GM12878 (cell line): ENCODE data around the gene EPHA7. TPM values are rescaled to one million over a fixed set of nuclear protein-coding genes. Genes with fewer than 3 reads are reported as not detected.

Experiments used
- ATAC-seq: fragments of 200-7000 bp; cut with Tn5 transposase; 3 replicates; pipeline ENCODE4 v1.9.1; 2020; ENCODE audit warnings: mild to moderate bottlenecking, moderate library complexity
- BruUV-seq: library from RNA; stranded (reverse); fragments of 400-500 nt; replicated peaks from 2 replicates; lab custom pipeline; 2021; lab: Mats Ljungman, UMichigan
- CTCF ChIA-PET: fragments of 300-600 bp; sonication (Branson Sonifier 250); formaldehyde crosslinking; extraction: SDS; loops from one replicate; lab custom pipeline; 2021; ENCODE audit warnings: inconsistent platforms; lab: Yijun Ruan, JAX
- POLR2A ChIA-PET: fragments of 350-600 bp; formaldehyde crosslinking; extraction: SDS; loops from one replicate; lab custom pipeline; 2021; ENCODE audit warnings: inconsistent platforms; lab: Charles Lee
- RAD21 ChIA-PET: fragments of 300-600 bp; sonication (Branson Sonifier 250); formaldehyde crosslinking; loops from one replicate; lab custom pipeline; 2023; ENCODE audit warnings: antibody characterized with exemption; ENCODE audit not compliant: unreplicated experiment; lab: Charles Lee
- SMC1A ChIA-PET: fragments of 300-600 bp; sonication (Branson Sonifier 250); formaldehyde crosslinking; loops from one replicate; lab custom pipeline; 2023; ENCODE audit not compliant: unreplicated experiment, uncharacterized antibody; lab: Charles Lee
- DNase-seq: peaks from one replicate; pipeline ENCODE4 v3.0.0-alpha.2; 2011; ENCODE audit warnings: low read depth, low spot score
- FAIRE-seq: peaks from 3 replicates; lab custom pipeline; 2011; peaks lifted over from hg19 to GRCh38; lab: Jason Lieb, UNC
- H2AFZ ChIP-seq: 2 replicates; pipeline ENCODE4 v1.6.0; 2011; ENCODE audit warnings: low read depth, low read length, control low read depth; ENCODE audit not compliant: control insufficient read depth
- H3K27ac ChIP-seq: 2 replicates; pipeline ENCODE4 v1.5.1; 2011; ENCODE audit warnings: control low read depth; ENCODE audit not compliant: control insufficient read depth, insufficient read depth
- H3K27me3 ChIP-seq, 2 experiments: replicated peaks in 1 of 2; 2 replicates each; pipeline versions ENCODE4 v1.6.0 to v1.6.1; 2011; ENCODE audit warnings: low read length in 1 of 2; ENCODE audit not compliant: control insufficient read depth in 2 of 2, insufficient read depth in 2 of 2
- H3K36me3 ChIP-seq, 2 experiments: 2 replicates each; pipeline ENCODE4 v1.5.1; 2011; ENCODE audit warnings: low read length in 1 of 2; ENCODE audit not compliant: control insufficient read depth in 2 of 2, insufficient read depth in 2 of 2
- H3K4me1 ChIP-seq: 2 replicates; pipeline ENCODE4 v1.6.1; 2011; ENCODE audit warnings: mild to moderate bottlenecking, low read length, moderate library complexity, mixed read lengths; ENCODE audit not compliant: control insufficient read depth, insufficient read depth
- H3K4me2 ChIP-seq: 2 replicates; pipeline ENCODE4 v1.6.0; 2011; ENCODE audit warnings: control low read depth; ENCODE audit not compliant: control insufficient read depth, insufficient read depth
- H3K4me3 ChIP-seq: fragments of 200-600 bp; sonication (generic); 2 replicates; pipeline ENCODE4 v1.5.1; 2016
- H3K79me2 ChIP-seq: 2 replicates; pipeline ENCODE4 v1.6.0; 2011; ENCODE audit warnings: low read length; ENCODE audit not compliant: control insufficient read depth, insufficient read depth
- H3K9ac ChIP-seq: 2 replicates; pipeline ENCODE4 v1.8.0; 2011; ENCODE audit warnings: low read length, control low read depth, mixed read lengths; ENCODE audit not compliant: control insufficient read depth, insufficient read depth
- H3K9me3 ChIP-seq: replicated peaks from 3 replicates; pipeline ENCODE4 v1.5.1; 2011; ENCODE audit warnings: mild to moderate bottlenecking, low read length; ENCODE audit not compliant: control insufficient read depth, insufficient read depth
- H4K20me1 ChIP-seq: 2 replicates; pipeline ENCODE4 v1.6.0; 2011; ENCODE audit not compliant: control insufficient read depth, insufficient read depth
- BRCA1 ChIP-seq: IDR thresholded peaks from 2 replicates; pipeline ENCODE4 v1.6.1; 2011; ENCODE audit warnings: low read depth, low read length, improper control_type of control experiment
- CHD1 ChIP-seq: IDR thresholded peaks from 2 replicates; pipeline ENCODE4 v1.6.1; 2012; ENCODE audit warnings: low read depth, low read length, improper control_type of control experiment
- HDAC6 ChIP-seq: fragments of 200-600 bp; sonication (generic); IDR thresholded peaks from one replicate; pipeline ENCODE4 v1.8.0; 2017; ENCODE audit warnings: antibody characterized with exemption; ENCODE audit not compliant: unreplicated experiment
- IRF4 ChIP-seq: IDR thresholded peaks from 2 replicates; pipeline ENCODE4 v1.6.1; 2011; ENCODE audit warnings: low read depth, low read length
- JUNB ChIP-seq: IDR thresholded peaks from 2 replicates; pipeline ENCODE4 v1.6.1; 2016; ENCODE audit warnings: antibody characterized with exemption, mild to moderate bottlenecking
- MYC ChIP-seq: IDR thresholded peaks from 2 replicates; pipeline ENCODE4 v1.6.1; 2011; ENCODE audit warnings: mild to moderate bottlenecking, low read length, moderate library complexity, inconsistent platforms; ENCODE audit not compliant: insufficient read depth, insufficient replicate concordance, insufficient read length, severe bottlenecking
- NBN ChIP-seq: fragments of 450-650 bp; IDR thresholded peaks from 2 replicates; pipeline ENCODE4 v1.6.1; 2016
- NR2C1 ChIP-seq: fragments of 450-650 bp; IDR thresholded peaks from 2 replicates; pipeline ENCODE4 v1.6.1; 2017; ENCODE audit warnings: antibody characterized with exemption, mild to moderate bottlenecking, moderate library complexity
- NR2C2 ChIP-seq: IDR thresholded peaks from 2 replicates; pipeline ENCODE4 v1.6.1; 2011; ENCODE audit warnings: borderline replicate concordance, low read depth; ENCODE audit not compliant: control insufficient read depth, insufficient read length
- POLR2AphosphoS2 ChIP-seq: IDR thresholded peaks from 2 replicates; pipeline ENCODE4 v1.6.1; 2011; ENCODE audit warnings: low read depth, mild to moderate bottlenecking, low read length, improper control_type of control experiment, moderate library complexity
- POU2F2 ChIP-seq: IDR thresholded peaks from 3 replicates; pipeline ENCODE4 v1.6.1; 2011; ENCODE audit warnings: low read depth, mild to moderate bottlenecking, low read length, borderline replicate concordance
- RFX5 ChIP-seq: IDR thresholded peaks from 2 replicates; pipeline ENCODE4 v1.6.1; 2011; ENCODE audit warnings: low read depth, low read length, improper control_type of control experiment
- SMAD1 ChIP-seq: fragments of 450-650 bp; IDR thresholded peaks from 2 replicates; pipeline ENCODE4 v1.6.1; 2018; ENCODE audit warnings: mild to moderate bottlenecking, low read depth; ENCODE audit not compliant: partially characterized antibody
- SMC3 ChIP-seq: IDR thresholded peaks from 2 replicates; pipeline ENCODE4 v1.6.1; 2011; ENCODE audit warnings: low read length, improper control_type of control experiment, borderline replicate concordance
- ZBED1 ChIP-seq: IDR thresholded peaks from 2 replicates; pipeline ENCODE4 v1.6.1; 2016; ENCODE audit warnings: borderline replicate concordance
- ZNF274 ChIP-seq: IDR thresholded peaks from one replicate; pipeline ENCODE4 v1.8.0; 2011; ENCODE audit not compliant: insufficient read length, insufficient read depth
- WGBS: methylation state at CpG from one replicate; pipeline ENCODE4 v1.1.6; 2016; ENCODE audit warnings: low lambda C conversion rate; ENCODE audit not compliant: insufficient replicate concordance, insufficient coverage; ENCODE audit errors: missing lambda C conversion rate; 5-methylcytosine and 5-hydroxymethylcytosine counted together
- in situ Hi-C: fragments of 300-500 bp; cut with MboI; formaldehyde crosslinking; loops from 9 replicates; pipeline ENCODE4 v1.14.3; 2018; ENCODE audit warnings: mixed read lengths
- intact Hi-C: fragments of 100-400 bp; cut with micrococcal nuclease; formaldehyde crosslinking; loops from one replicate; pipeline ENCODE4 v1.14.2; 2022; ENCODE audit not compliant: unreplicated experiment
- polyA plus RNA-seq, 11 experiments: library from polyadenylated mRNA; depleted of rRNA in 4 of 11; unstranded in 6 of 11; stranded (reverse) in 5 of 11; fragments of >200 nt; fragmentation: Nextera tagmentation in 4 of 11; fragmentation: Illumina TruSeq in 1 of 11; extraction: Ambion mirVana in 4 of 11; extraction: Trizol in 1 of 11; gene quantifications; 1 replicate in 1 of 11; 2 replicates in 10 of 11; pipeline versions ENCODE4 v1.2.1 to v1.2.3, GENCODE V29; 2011 to 2016; ENCODE audit warnings: inconsistent platforms in 2 of 11, missing spikeins in 2 of 11, low read depth in 1 of 11
- total RNA-seq, 4 experiments: library from RNA; depleted of rRNA in 3 of 4; stranded (reverse); fragments of >200 nt in 3 of 4; fragmentation: Illumina TruSeq in 1 of 4; extraction: Trizol in 1 of 4; gene quantifications; 2 replicates each; pipeline versions ENCODE4 v1.2.1 to v1.2.3, GENCODE V29; 2013 to 2021
- TF ChIP-seq, protein P1 (sequence below): fragments of 450-650 bp; formaldehyde crosslinking; IDR thresholded peaks from 2 replicates; pipeline ENCODE4 v1.4.0; 2020; ENCODE audit warnings: mild to moderate bottlenecking, moderate library complexity
- TF ChIP-seq, protein P2 (sequence below): IDR thresholded peaks from 2 replicates; pipeline ENCODE4 v1.6.1; 2011; ENCODE audit warnings: borderline replicate concordance, low read depth, mild to moderate bottlenecking, moderate library complexity, low read length; ENCODE audit not compliant: insufficient read depth, poor library complexity, severe bottlenecking

EPHA7 gene
- total and polyA plus RNA-seq, 10 of the 15 experiments (the other 5 are each of a cell fraction or from before 2014, with no cell fraction given): not detected

DNA sequence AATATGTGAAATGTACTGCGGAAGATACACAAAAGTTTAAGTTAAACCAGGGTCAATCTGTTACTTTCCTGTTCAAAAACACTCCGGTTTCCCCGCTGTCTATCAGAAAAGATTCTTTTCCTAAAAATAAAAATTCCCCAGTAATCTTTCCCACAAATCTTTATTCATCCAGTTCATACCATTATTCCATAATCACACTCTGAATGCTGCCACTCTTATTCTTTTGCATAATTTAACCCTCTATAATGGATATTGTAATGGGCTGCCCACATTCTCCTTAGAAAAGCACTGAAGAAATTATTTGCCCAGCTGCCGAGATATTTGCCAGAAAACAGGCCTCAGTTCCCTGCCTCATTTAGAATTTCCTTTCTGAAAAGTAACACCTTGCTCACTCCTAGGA, 68.6 kb downstream of the EPHA7 start:
- ChIA-PET SMC1A (no interaction called here), POLR2A (no interaction called here), CTCF (interaction anchor here (0.5 kb wide), 1 partner anchor 30 kb away, joined by 3 read pairs; no protein-coding TSS in a partner anchor), RAD21 (no interaction called here)
- no peaks in the 10 kb centered on the region for H3K27me3 ChIP-seq
- H3K79me2 ChIP-seq: no peaks in the 10 kb centered on the region
- in situ Hi-C loops: no loop called here
- no peak for TF ChIP-seq SMC3
- no peak for TF ChIP-seq NBN
- no peak for TF ChIP-seq POLR2AphosphoS2
- no peak for TF ChIP-seq ZBED1
- TF ChIP-seq, protein P1, sequence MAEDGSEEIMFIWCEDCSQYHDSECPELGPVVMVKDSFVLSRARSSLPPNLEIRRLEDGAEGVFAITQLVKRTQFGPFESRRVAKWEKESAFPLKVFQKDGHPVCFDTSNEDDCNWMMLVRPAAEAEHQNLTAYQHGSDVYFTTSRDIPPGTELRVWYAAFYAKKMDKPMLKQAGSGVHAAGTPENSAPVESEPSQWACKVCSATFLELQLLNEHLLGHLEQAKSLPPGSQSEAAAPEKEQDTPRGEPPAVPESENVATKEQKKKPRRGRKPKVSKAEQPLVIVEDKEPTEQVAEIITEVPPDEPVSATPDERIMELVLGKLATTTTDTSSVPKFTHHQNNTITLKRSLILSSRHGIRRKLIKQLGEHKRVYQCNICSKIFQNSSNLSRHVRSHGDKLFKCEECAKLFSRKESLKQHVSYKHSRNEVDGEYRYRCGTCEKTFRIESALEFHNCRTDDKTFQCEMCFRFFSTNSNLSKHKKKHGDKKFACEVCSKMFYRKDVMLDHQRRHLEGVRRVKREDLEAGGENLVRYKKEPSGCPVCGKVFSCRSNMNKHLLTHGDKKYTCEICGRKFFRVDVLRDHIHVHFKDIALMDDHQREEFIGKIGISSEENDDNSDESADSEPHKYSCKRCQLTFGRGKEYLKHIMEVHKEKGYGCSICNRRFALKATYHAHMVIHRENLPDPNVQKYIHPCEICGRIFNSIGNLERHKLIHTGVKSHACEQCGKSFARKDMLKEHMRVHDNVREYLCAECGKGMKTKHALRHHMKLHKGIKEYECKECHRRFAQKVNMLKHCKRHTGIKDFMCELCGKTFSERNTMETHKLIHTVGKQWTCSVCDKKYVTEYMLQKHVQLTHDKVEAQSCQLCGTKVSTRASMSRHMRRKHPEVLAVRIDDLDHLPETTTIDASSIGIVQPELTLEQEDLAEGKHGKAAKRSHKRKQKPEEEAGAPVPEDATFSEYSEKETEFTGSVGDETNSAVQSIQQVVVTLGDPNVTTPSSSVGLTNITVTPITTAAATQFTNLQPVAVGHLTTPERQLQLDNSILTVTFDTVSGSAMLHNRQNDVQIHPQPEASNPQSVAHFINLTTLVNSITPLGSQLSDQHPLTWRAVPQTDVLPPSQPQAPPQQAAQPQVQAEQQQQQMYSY (CRISPR knock-in tag): no peak
- no peak for TF ChIP-seq RFX5
- no peak for TF ChIP-seq JUNB
- no peak for TF ChIP-seq POU2F2
- TF ChIP-seq CHD1: no peak
- no peak for TF ChIP-seq MYC
- TF ChIP-seq, protein P2, sequence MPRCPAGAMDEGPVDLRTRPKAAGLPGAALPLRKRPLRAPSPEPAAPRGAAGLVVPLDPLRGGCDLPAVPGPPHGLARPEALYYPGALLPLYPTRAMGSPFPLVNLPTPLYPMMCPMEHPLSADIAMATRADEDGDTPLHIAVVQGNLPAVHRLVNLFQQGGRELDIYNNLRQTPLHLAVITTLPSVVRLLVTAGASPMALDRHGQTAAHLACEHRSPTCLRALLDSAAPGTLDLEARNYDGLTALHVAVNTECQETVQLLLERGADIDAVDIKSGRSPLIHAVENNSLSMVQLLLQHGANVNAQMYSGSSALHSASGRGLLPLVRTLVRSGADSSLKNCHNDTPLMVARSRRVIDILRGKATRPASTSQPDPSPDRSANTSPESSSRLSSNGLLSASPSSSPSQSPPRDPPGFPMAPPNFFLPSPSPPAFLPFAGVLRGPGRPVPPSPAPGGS: no peak
- TF ChIP-seq HDAC6: no peak
- no peak for TF ChIP-seq SMAD1
- TF ChIP-seq BRCA1: no peak
- no peak for TF ChIP-seq IRF4
- no peak for TF ChIP-seq ZNF274
- TF ChIP-seq NR2C1: no peak
- no peak for TF ChIP-seq NR2C2
- ATAC-seq: no peak
- intact Hi-C loops: no loop called here
- H3K9me3 ChIP-seq: no peaks in the 10 kb centered on the region
- no peak overlapping the region for H3K9ac ChIP-seq
- no peak overlapping the region for H2AFZ ChIP-seq
- no peaks in the 10 kb centered on the region for H3K36me3 ChIP-seq
- no peaks in the 10 kb centered on the region for H3K4me1 ChIP-seq
- no peak overlapping the region for H3K4me2 ChIP-seq
- DNase-seq: no peak
- H3K27ac ChIP-seq: no peak overlapping the region
- FAIRE-seq: no peak
- 4% methylated on average over 4 of the region's 4 CpGs for WGBS
- no TSS peak for BruUV-seq
- H4K20me1 ChIP-seq: no peaks in the 10 kb centered on the region
- H3K4me3 ChIP-seq: no peak overlapping the region
